Pancreas (tissue), 10 donors: ENCODE measurements around the gene PLAGL2. TPM values are rescaled to one million over a fixed set of nuclear protein-coding genes. Genes with fewer than 3 reads are reported as not detected.

Source experiments
- ATAC-seq, 4 donors: fragments of 200-7000 bp; cut with Tn5 transposase; one replicate each; pipeline versions ENCODE4 v1.8.0 to v1.9.1; 2020; ENCODE audit warnings: mild to moderate bottlenecking in 4 of 4, moderate library complexity in 4 of 4
- DNase-seq, 6 donors: peaks; one replicate each; pipeline ENCODE4 v3.0.0-alpha.2; 2020
- FAIRE-seq: peaks from 2 replicates; lab custom pipeline; 2012; peaks lifted over from hg19 to GRCh38; lab: Jason Lieb, UNC
- H3K27ac ChIP-seq, 4 donors: fragments of 200-600 bp; sonication (generic); 1 replicate in 3 of 4; 2 replicates in 1 of 4; pipeline versions ENCODE4 v1.5.0 to v1.8.0; 2020
- H3K27me3 ChIP-seq, 4 donors: fragments of 200-600 bp; one replicate each; pipeline ENCODE4 v1.8.0; 2021
- H3K36me3 ChIP-seq, 3 donors: fragments of 200-600 bp; sonication (generic) in 1 of 3; one replicate each; pipeline versions ENCODE4 v1.5.0 to v1.8.0; 2020 to 2021
- H3K4me1 ChIP-seq, 3 donors: fragments of 200-600 bp; one replicate each; pipeline ENCODE4 v1.8.0; 2021
- H3K4me3 ChIP-seq, 4 donors: fragments of 200-600 bp; sonication (generic) in 2 of 4; one replicate each; pipeline versions ENCODE4 v1.5.0 to v1.8.0; 2020 to 2021
- H3K9me3 ChIP-seq, 4 donors: fragments of 200-600 bp; one replicate each; pipeline ENCODE4 v1.8.0; 2021
- WGBS, 2 donors: extraction: QIAGEN DNeasy Blood & Tissue Kit; methylation state at CpG; one replicate each; pipeline ENCODE4 v1.1.7; 2013; 5-methylcytosine and 5-hydroxymethylcytosine counted together
- intact Hi-C, 3 donors: fragments of 100-400 bp; cut with DNase I; formaldehyde crosslinking; loops; one replicate each; pipeline versions ENCODE4 v1.11.1 to v1.14.2; 2022
- polyA plus RNA-seq, 2 donors: library from polyadenylated mRNA; stranded (reverse); fragments of 200-250 nt; gene quantifications; one replicate each; pipeline ENCODE4 v1.2.3, GENCODE V29; 2013
- total RNA-seq, 6 donors: library from RNA; stranded (reverse); fragmentation: NEBNext Ultra II Directional in 4 of 6; extraction: Animal tissue kit (Norgen Biotek cat#: 25700) in 4 of 6; gene quantifications; one replicate each; pipeline versions ENCODE4 v1.2.1 to v1.2.4, GENCODE V29; 2021 to 2023
- TF ChIP-seq, protein P1 (sequence below), 4 donors: fragments of 200-600 bp; sonication (generic) in 3 of 4; IDR thresholded peaks; one replicate each; pipeline versions ENCODE4 v1.5.0 to v1.8.0; 2021; ENCODE audit warnings: antibody characterized with exemption in 4 of 4
- donor health status: healthy with polysubstance abuse.
- donor health status: DM: no; HTN: no; CAD: no; lungs with moderate emphysema.
- donor health status: DM: no; HTN: no; CAD: no.
- donor health status: control.
- donor health status: control.
- donor health status: Bipolar disorder and iron deficiency.
- donor health status: DM: yes; HTN: yes; CAD: no.
- donor health status: DM: no; HTN: no; CAD: no.
- donor health status: DM: no; HTN: no; CAD: no.
- donor health status: DM: yes; HTN: yes; CAD: no.

The PLAGL2 gene
- total and polyA plus RNA-seq, 8 donors: 2.4 to 7.2 (median 4.4) TPM

DNA sequence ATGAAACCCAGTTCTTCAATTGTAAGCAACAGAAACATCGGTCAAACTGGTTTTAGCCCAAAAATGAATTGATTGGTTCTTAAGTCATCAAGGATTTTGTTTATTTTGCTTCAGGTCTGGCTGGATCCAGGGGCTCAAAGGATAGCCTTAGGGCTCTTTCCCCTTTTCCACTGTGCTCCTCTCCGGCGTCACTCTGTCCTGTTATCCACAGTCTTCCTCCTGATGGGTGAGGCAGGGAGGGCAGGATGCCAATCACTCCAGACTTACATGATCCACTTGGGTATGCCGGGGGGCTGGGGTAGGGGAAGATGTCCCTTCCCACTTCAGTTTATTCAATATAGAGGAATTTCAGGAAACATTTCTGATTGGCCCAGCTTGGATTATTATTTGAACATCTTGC, 40.0 kb downstream of the PLAGL2 start:
- Histone ChIP-seq H3K4me1 (no peaks in the 10 kb centered on the region), H3K27me3 (no peaks in the 10 kb centered on the region), H3K9me3 (no peaks in the 10 kb centered on the region), H3K27ac (no peak overlapping the region), H3K36me3 (peaks cover 0 to 19% (median 3%) of the 10 kb centered on the region in 3 donors), H3K4me3 (no peak overlapping the region)
- intact Hi-C loops: no loop called here
- TF ChIP-seq, protein P1, sequence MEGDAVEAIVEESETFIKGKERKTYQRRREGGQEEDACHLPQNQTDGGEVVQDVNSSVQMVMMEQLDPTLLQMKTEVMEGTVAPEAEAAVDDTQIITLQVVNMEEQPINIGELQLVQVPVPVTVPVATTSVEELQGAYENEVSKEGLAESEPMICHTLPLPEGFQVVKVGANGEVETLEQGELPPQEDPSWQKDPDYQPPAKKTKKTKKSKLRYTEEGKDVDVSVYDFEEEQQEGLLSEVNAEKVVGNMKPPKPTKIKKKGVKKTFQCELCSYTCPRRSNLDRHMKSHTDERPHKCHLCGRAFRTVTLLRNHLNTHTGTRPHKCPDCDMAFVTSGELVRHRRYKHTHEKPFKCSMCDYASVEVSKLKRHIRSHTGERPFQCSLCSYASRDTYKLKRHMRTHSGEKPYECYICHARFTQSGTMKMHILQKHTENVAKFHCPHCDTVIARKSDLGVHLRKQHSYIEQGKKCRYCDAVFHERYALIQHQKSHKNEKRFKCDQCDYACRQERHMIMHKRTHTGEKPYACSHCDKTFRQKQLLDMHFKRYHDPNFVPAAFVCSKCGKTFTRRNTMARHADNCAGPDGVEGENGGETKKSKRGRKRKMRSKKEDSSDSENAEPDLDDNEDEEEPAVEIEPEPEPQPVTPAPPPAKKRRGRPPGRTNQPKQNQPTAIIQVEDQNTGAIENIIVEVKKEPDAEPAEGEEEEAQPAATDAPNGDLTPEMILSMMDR (IDR thresholded peaks at IDR 0.05): no peak
- peak in 1 of 6 donors; percentile 33 for DNase-seq
- WGBS, 2 donors: 94 to 95% methylated on average over 4 of the region's 4 CpGs
- FAIRE-seq: no peak
- ATAC-seq: no peak

DNA sequence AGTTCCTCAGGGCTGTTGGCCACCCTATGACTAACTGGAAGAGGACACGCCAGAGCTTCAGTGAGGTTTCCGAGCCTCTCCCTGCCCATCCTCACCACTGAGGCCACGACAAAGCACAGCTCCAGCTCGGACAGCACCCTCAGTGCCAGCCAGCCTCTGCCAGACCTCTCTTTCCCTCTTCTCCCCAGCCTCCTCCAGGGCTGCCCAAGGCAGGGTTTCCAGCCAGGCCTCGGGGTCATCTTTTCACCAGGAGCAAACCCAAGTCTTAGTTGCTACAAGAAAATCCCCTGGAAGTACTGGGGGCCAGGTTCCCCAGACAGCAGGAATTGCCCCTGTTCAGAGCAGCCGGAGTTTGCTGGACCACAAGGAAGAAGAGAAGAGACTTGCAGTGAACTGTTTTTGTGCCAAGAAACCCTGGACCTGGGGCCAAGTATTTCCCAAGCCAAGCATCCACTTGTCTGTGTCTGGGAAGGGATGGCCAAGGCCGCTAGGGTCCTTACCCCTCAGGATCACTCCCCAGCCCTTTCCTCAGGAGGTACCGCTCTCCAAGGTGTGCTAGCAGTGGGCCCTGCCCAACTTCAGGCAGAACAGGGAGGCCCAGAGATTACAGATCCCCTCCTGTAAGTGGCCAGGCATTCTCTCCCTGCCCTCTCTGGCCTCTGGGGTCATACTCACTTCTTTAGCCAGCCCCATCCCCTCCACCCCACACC, 41.6 kb downstream of the PLAGL2 start:
- peaks cover 0 to 35% (median 3%) of the 10 kb centered on the region in 3 donors for H3K36me3 ChIP-seq
- TF ChIP-seq, protein P1 (IDR thresholded peaks at IDR 0.05): no peak
- no peak for FAIRE-seq
- WGBS, 2 donors: 90 to 92% methylated on average over 8 of the region's 8 CpGs
- peak in 1 of 4 donors; percentile 22 for ATAC-seq
- intact Hi-C loops: no loop called here
- no peaks in the 10 kb centered on the region for H3K27me3 ChIP-seq
- DNase-seq: peak in 1 of 6 donors; percentile 41
- H3K27ac ChIP-seq: no peak overlapping the region
- no peaks in the 10 kb centered on the region for H3K4me1 ChIP-seq
- no peaks in the 10 kb centered on the region for H3K9me3 ChIP-seq
- no peak overlapping the region for H3K4me3 ChIP-seq

DNA sequence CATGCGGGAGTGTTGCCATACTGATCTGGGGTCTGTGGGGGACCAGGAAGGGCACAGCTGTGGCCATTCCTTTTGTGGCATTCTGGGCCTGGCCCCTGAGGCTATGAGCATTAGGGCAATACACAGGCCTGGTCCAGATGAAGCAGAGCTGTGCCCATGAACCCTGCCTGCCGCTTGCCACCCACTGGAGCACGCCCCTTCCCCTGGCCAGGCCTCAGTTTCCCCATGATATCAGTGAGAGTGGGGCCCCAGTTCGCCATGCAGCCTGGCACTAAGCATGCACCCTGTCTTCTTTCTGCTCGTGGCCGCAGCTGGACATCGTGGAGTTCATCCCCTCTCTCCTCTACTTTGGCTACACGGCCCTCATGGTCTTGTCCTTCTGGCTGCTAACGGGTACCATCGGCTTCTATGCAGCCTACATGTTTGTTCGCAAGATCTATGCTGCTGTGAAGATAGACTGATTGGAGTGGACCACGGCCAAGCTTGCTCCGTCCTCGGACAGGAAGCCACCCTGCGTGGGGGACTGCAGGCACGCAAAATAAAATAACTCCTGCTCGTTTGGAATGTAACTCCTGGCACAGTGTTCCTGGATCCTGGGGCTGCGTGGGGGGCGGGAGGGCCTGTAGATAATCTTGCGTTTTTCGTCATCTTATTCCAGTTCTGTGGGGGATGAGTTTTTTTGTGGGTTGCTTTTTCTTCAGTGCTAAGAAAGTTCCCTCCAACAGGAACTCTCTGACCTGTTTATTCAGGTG, 42.4 kb downstream of the PLAGL2 start:
- no peak for ATAC-seq
- no peaks in the 10 kb centered on the region for H3K4me1 ChIP-seq
- TF ChIP-seq, protein P1 (IDR thresholded peaks at IDR 0.05): no peak
- H3K27me3 ChIP-seq: no peaks in the 10 kb centered on the region
- no peak for FAIRE-seq
- peak in 1 of 6 donors; percentile 39 for DNase-seq
- no peaks in the 10 kb centered on the region for H3K9me3 ChIP-seq
- no peak overlapping the region for H3K27ac ChIP-seq
- intact Hi-C loops: no loop called here
- no peak overlapping the region for H3K4me3 ChIP-seq
- peaks cover 0 to 36% (median 3%) of the 10 kb centered on the region in 3 donors for H3K36me3 ChIP-seq
- WGBS, 2 donors: 90% methylated on average over 21 of the region's 21 CpGs

DNA sequence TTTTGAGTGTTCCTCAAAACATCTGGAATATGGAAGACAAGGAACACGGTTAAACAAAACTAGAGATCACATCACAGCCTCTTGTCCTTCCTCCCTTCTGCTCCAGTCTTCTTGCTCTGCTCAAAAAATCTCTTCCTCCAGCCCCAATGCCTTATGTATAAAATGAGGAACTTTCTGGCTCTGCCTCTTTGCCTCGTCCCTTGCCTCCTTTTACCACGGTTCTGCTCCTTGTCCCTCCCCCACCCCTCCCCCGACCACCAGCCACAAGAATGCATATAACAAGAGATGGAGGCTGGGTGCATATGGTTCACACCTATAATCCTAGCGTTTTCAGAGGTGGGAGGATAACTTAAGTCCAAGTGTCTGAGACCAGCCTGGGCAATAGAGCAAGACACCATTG, 43.6 kb downstream of the PLAGL2 start:
- no peak overlapping the region for H3K27ac ChIP-seq

More for the DNA sequence above, 43.6 kb downstream of the PLAGL2 start:
- H3K9me3 ChIP-seq: no peaks in the 10 kb centered on the region
- WGBS, 2 donors: 85% methylated on average over 5 of the region's 5 CpGs
- FAIRE-seq: no peak
- TF ChIP-seq, protein P1 (IDR thresholded peaks at IDR 0.05): no peak
- H3K36me3 ChIP-seq: peaks cover 0 to 44% (median 3%) of the 10 kb centered on the region in 3 donors
- peak in 1 of 6 donors; percentile 3 for DNase-seq
- intact Hi-C loops: no loop called here
- H3K4me1 ChIP-seq: no peaks in the 10 kb centered on the region
- H3K27me3 ChIP-seq: no peaks in the 10 kb centered on the region
- ATAC-seq: no peak
- no peak overlapping the region for H3K4me3 ChIP-seq
